ENCODE measurements around the gene BAIAP2. TPM values are rescaled to one million over a fixed set of nuclear protein-coding genes. Genes with fewer than 3 reads are reported as not detected.

The BAIAP2 gene
- total and polyA plus RNA-seq, 2 of the 13 experiments (the other 11 are each of a cell fraction or from before 2014, with no cell fraction given) = 22.5 to 24.0 TPM

DNA sequence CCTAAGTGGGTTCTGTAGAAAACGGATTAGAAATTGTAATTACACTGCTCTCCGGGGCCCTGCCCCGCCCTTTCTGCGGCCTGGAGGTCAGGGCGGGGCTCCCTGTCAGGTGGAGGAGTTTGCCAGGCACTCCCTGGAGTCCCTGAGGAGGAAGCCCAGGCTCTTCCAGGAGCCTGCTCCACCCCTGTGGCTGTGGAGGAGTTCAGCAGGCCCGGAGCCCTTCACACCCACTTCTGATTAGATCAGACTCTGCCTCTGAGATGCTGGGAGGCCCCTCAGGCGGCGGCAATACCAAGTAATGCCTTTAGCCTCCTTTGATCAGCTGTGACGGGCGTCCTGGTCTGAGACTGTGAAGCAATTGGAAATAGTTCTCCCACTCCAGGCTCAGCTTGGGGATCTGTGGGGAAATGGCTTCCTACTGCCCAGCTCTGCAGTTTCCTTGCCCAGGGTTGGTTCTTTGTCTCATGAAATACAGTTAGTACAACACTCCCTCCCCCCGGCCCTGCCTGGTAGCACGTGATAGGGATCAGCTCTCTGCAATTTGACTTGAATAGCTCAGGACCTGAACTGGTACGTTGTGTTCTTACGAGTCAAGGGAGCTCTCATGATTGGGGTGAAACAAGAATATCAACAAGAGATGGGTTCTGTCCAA, 22.3 kb downstream of the BAIAP2 start:
- intact Hi-C loops (cut with micrococcal nuclease; ENCODE audit: unreplicated experiment) = no loop called here
- Histone ChIP-seq H4K20me1 (ENCODE audit: insufficient read depth, low read length) (peaks cover 16% of the 10 kb centered on the region; the same call in 1 of the 2 replicates), H3K4me3 (replicated peaks in 1 of 3; ENCODE audit: insufficient read depth in 1 of 3, low read depth in 2 of 3, low read length in 3 of 3) (no peak overlapping the region), H3K9me3 (ENCODE audit: low read length) (no peaks in the 10 kb centered on the region), H3K4me2 (ENCODE audit: low read depth, low read length) (no peak overlapping the region), H2AFZ (ENCODE audit: low read length) (no peak overlapping the region), H3K27me3 (ENCODE audit: control insufficient read depth in 1 of 2, insufficient read depth in 2 of 2, low read length in 2 of 2) (no peaks in the 10 kb centered on the region), H3K4me1 (ENCODE audit: insufficient read depth, low read length) (no peaks in the 10 kb centered on the region), H3K36me3 (replicated peaks in 1 of 2; ENCODE audit: control insufficient read depth in 1 of 2, insufficient read depth in 2 of 2, low read length in 2 of 2) (peaks cover 38 to 68% of the 10 kb centered on the region in 2 experiments; a peak in 4 of 5 replicates), H3K27ac (ENCODE audit: extremely low read length, insufficient read depth, low read length) (no peak overlapping the region), H3K79me2 (ENCODE audit: insufficient read depth, low read length) (no peaks in the 10 kb centered on the region), H3K9ac (ENCODE audit: insufficient read depth, low read depth, low read length) (no peak overlapping the region)
- TF ChIP-seq SMARCE1 (IDR thresholded peaks at IDR 0.05; ENCODE audit: borderline replicate concordance) (no peak), ADNP (CRISPR knock-in tag; IDR thresholded peaks at IDR 0.05) (no peak), ZFP82 (CRISPR knock-in tag; IDR thresholded peaks at IDR 0.05; ENCODE audit: borderline replicate concordance) (no peak), POLR2G (IDR thresholded peaks at IDR 0.05; ENCODE audit: low read depth, low read length) (no peak), SMC3 (IDR thresholded peaks at IDR 0.05; ENCODE audit: low read length) (no peak)
- TF ChIP-seq, protein P1, sequence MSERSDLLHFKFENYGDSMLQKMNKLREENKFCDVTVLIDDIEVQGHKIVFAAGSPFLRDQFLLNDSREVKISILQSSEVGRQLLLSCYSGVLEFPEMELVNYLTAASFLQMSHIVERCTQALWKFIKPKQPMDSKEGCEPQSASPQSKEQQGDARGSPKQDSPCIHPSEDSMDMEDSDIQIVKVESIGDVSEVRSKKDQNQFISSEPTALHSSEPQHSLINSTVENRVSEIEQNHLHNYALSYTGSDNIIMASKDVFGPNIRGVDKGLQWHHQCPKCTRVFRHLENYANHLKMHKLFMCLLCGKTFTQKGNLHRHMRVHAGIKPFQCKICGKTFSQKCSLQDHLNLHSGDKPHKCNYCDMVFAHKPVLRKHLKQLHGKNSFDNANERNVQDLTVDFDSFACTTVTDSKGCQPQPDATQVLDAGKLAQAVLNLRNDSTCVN (CRISPR knock-in tag; IDR thresholded peaks at IDR 0.05; ENCODE audit: borderline replicate concordance) = no peak
- 92% methylated on average over 14 of the region's 14 CpGs for WGBS (ENCODE audit: low lambda C conversion rate)
- no peak for DNase-seq (ENCODE audit: low spot score)
- no TSS peak for BruUV-seq (replicated peaks)
- no peak for FAIRE-seq
- ChIA-PET POLR2A (no interaction called here), CTCF (ENCODE audit: low intra/inter-chr PET ratio, low total read pairs) (no interaction called here)
- ATAC-seq = no peak
- in situ Hi-C loops (cut with HindIII; ENCODE audit: extremely low pct_ligation_motif_present, low pct_unique_long_range_greater_than_20kb) = no loop called here

DNA sequence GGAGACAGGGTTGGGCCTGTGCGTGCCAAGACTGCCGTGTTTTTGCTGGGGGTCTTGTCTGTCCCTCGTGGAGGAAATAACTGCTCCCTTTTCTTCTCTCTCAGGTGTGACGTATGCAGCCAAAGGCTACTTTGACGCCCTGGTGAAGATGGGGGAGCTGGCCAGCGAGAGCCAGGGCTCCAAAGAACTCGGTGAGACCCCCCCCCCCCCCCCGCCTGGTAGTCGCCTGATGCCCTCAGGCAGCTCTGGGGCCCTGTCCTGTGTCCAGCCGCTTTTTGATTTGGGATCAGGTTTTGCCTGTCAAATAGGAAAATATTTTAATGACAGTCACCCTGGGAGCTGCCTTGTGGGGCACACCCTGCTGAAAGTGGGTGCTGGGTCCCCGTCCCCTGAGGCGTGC, 22.8 kb downstream of the BAIAP2 start:
- Histone ChIP-seq H4K20me1 (ENCODE audit: insufficient read depth, low read length) (peaks cover 16% of the 10 kb centered on the region; the same call in 1 of the 2 replicates), H3K36me3 (replicated peaks in 1 of 2; ENCODE audit: control insufficient read depth in 1 of 2, insufficient read depth in 2 of 2, low read length in 2 of 2) (peaks cover 38 to 73% of the 10 kb centered on the region in 2 experiments; a peak in 4 of 5 replicates), H3K4me2 (ENCODE audit: low read depth, low read length) (no peak overlapping the region), H2AFZ (ENCODE audit: low read length) (no peak overlapping the region), H3K4me1 (ENCODE audit: insufficient read depth, low read length) (no peaks in the 10 kb centered on the region), H3K79me2 (ENCODE audit: insufficient read depth, low read length) (no peaks in the 10 kb centered on the region), H3K4me3 (replicated peaks in 1 of 3; ENCODE audit: insufficient read depth in 1 of 3, low read depth in 2 of 3, low read length in 3 of 3) (no peak overlapping the region), H3K27me3 (ENCODE audit: control insufficient read depth in 1 of 2, insufficient read depth in 2 of 2, low read length in 2 of 2) (no peaks in the 10 kb centered on the region), H3K9me3 (ENCODE audit: low read length) (no peaks in the 10 kb centered on the region), H3K9ac (ENCODE audit: insufficient read depth, low read depth, low read length) (no peak overlapping the region), H3K27ac (ENCODE audit: extremely low read length, insufficient read depth, low read length) (no peak overlapping the region)
- CTCF ChIA-PET (ENCODE audit: low intra/inter-chr PET ratio, low total read pairs) = no interaction called here
- FAIRE-seq (no peak), ATAC-seq (no peak), DNase-seq (ENCODE audit: low spot score) (no peak)
- 97% methylated on average over 12 of the region's 12 CpGs for WGBS (ENCODE audit: low lambda C conversion rate)
- BruUV-seq (replicated peaks) = no TSS peak
- in situ Hi-C loops (cut with HindIII; ENCODE audit: extremely low pct_ligation_motif_present, low pct_unique_long_range_greater_than_20kb) (no loop called here), intact Hi-C loops (cut with micrococcal nuclease; ENCODE audit: unreplicated experiment) (no loop called here)
- POLR2A ChIA-PET = no interaction called here
- TF ChIP-seq SOX6 (IDR thresholded peaks at IDR 0.05) (no peak), SOX6 (CRISPR knock-in tag; IDR thresholded peaks at IDR 0.05) (no peak), ELF3 (CRISPR knock-in tag; IDR thresholded peaks at IDR 0.05) (no peak), ZNF558 (CRISPR knock-in tag; IDR thresholded peaks at IDR 0.05; ENCODE audit: borderline replicate concordance) (no peak), MAF1 (CRISPR knock-in tag; IDR thresholded peaks at IDR 0.05; ENCODE audit: borderline replicate concordance) (no peak), ZNF816 (CRISPR knock-in tag; IDR thresholded peaks at IDR 0.05; ENCODE audit: borderline replicate concordance) (no peak), ZNF350 (CRISPR knock-in tag; IDR thresholded peaks at IDR 0.05; ENCODE audit: borderline replicate concordance, low read depth) (no peak), ZNF564 (CRISPR knock-in tag; IDR thresholded peaks at IDR 0.05) (no peak), SCMH1 (CRISPR knock-in tag; IDR thresholded peaks at IDR 0.05; ENCODE audit: borderline replicate concordance) (no peak)
- TF ChIP-seq, protein P2, sequence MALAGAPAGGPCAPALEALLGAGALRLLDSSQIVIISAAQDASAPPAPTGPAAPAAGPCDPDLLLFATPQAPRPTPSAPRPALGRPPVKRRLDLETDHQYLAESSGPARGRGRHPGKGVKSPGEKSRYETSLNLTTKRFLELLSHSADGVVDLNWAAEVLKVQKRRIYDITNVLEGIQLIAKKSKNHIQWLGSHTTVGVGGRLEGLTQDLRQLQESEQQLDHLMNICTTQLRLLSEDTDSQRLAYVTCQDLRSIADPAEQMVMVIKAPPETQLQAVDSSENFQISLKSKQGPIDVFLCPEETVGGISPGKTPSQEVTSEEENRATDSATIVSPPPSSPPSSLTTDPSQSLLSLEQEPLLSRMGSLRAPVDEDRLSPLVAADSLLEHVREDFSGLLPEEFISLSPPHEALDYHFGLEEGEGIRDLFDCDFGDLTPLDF (CRISPR knock-in tag; IDR thresholded peaks at IDR 0.05) = no peak
- TF ChIP-seq, protein P3, sequence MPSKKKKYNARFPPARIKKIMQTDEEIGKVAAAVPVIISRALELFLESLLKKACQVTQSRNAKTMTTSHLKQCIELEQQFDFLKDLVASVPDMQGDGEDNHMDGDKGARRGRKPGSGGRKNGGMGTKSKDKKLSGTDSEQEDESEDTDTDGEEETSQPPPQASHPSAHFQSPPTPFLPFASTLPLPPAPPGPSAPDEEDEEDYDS (CRISPR knock-in tag; IDR thresholded peaks at IDR 0.05) = no peak
